ENCODE results near the gene NLRP9.

- no peak for TF ChIP-seq CTCF (IDR thresholded peaks at IDR 0.05; ENCODE audit: low read depth, low read length)
- no peak for TF ChIP-seq EZH2phosphoT487 (IDR thresholded peaks at IDR 0.05; ENCODE audit: low read depth)
Measured at GRCh38 chr19:55681131-55682092, 56.8 kb downstream of the NLRP9 start.
